Pancreas (tissue), 10 donors: ENCODE data around the gene PCDHGA5. TPM values are rescaled to one million over a fixed set of nuclear protein-coding genes. Genes with fewer than 3 reads are reported as not detected.
A peak's percentile ranks its signal among the peaks of the same experiment; 100 is the strongest.
"Not testable (repeated sequence)": the region's sequence is repeated elsewhere in the genome, so short reads cannot be mapped to it uniquely, and the experiment has no call there.

ENCODE experiments used
- ATAC-seq, 4 donors: fragments of 200-7000 bp; cut with Tn5 transposase; one replicate each; pipeline versions ENCODE4 v1.8.0 to v1.9.1; 2020; ENCODE audit warnings: mild to moderate bottlenecking in 4 of 4, moderate library complexity in 4 of 4
- DNase-seq, 6 donors: peaks; one replicate each; pipeline ENCODE4 v3.0.0-alpha.2; 2020
- FAIRE-seq: peaks from 2 replicates; lab custom pipeline; 2012; peaks lifted over from hg19 to GRCh38; lab: Jason Lieb, UNC
- H3K27ac ChIP-seq, 4 donors: fragments of 200-600 bp; sonication (generic); 1 replicate in 3 of 4; 2 replicates in 1 of 4; pipeline versions ENCODE4 v1.5.0 to v1.8.0; 2020
- H3K27me3 ChIP-seq, 4 donors: fragments of 200-600 bp; one replicate each; pipeline ENCODE4 v1.8.0; 2021
- H3K36me3 ChIP-seq, 3 donors: fragments of 200-600 bp; sonication (generic) in 1 of 3; one replicate each; pipeline versions ENCODE4 v1.5.0 to v1.8.0; 2020 to 2021
- H3K4me1 ChIP-seq, 3 donors: fragments of 200-600 bp; one replicate each; pipeline ENCODE4 v1.8.0; 2021
- H3K4me3 ChIP-seq, 4 donors: fragments of 200-600 bp; sonication (generic) in 2 of 4; one replicate each; pipeline versions ENCODE4 v1.5.0 to v1.8.0; 2020 to 2021
- H3K9me3 ChIP-seq, 4 donors: fragments of 200-600 bp; one replicate each; pipeline ENCODE4 v1.8.0; 2021
- WGBS, 2 donors: extraction: QIAGEN DNeasy Blood & Tissue Kit; methylation state at CpG; one replicate each; pipeline ENCODE4 v1.1.7; 2013; 5-methylcytosine and 5-hydroxymethylcytosine counted together
- intact Hi-C, 3 donors: fragments of 100-400 bp; cut with DNase I; formaldehyde crosslinking; loops; one replicate each; pipeline versions ENCODE4 v1.11.1 to v1.14.2; 2022
- polyA plus RNA-seq, 2 donors: library from polyadenylated mRNA; stranded (reverse); fragments of 200-250 nt; gene quantifications; one replicate each; pipeline ENCODE4 v1.2.3, GENCODE V29; 2013
- total RNA-seq, 6 donors: library from RNA; stranded (reverse); fragmentation: NEBNext Ultra II Directional in 4 of 6; extraction: Animal tissue kit (Norgen Biotek cat#: 25700) in 4 of 6; gene quantifications; one replicate each; pipeline versions ENCODE4 v1.2.1 to v1.2.4, GENCODE V29; 2021 to 2023
- TF ChIP-seq, protein P1 (sequence below), 4 donors: fragments of 200-600 bp; sonication (generic) in 3 of 4; IDR thresholded peaks; one replicate each; pipeline versions ENCODE4 v1.5.0 to v1.8.0; 2021; ENCODE audit warnings: antibody characterized with exemption in 4 of 4
- donor health status: healthy with polysubstance abuse.
- donor health status: DM: no; HTN: no; CAD: no; lungs with moderate emphysema.
- donor health status: DM: no; HTN: no; CAD: no.
- donor health status: control.
- donor health status: control.
- donor health status: Bipolar disorder and iron deficiency.
- donor health status: DM: yes; HTN: yes; CAD: no.
- donor health status: DM: no; HTN: no; CAD: no.
- donor health status: DM: no; HTN: no; CAD: no.
- donor health status: DM: yes; HTN: yes; CAD: no.

Gene PCDHGA5
- total and polyA plus RNA-seq, 8 donors = 0.40 to 2.1 (median 1.5) TPM

DNA sequence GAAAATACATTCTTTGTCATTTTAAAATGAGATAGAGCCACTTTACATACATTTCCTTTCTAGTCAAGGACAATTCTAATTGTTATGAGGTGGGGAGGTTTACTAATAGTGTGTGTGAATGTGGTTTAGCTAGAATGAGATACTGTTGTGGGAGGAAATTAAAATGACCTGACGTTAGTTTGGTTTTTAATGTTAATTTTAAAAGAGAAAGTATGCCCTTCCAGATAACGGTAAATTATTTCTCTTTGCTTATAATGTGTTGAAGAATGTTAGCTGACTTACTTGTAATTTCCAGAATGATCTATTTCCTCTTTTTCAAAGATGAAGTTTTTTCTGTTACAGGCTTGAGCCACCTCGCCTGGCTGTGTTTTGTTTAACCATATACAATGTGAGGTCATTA lies 41.7 kb upstream of the PCDHGA5 start:
- intact Hi-C loops = no loop called here
- FAIRE-seq (no peak), ATAC-seq (no peak), DNase-seq (no peak)
- no peaks in the 10 kb centered on the region for H3K27me3 ChIP-seq
- 90 to 95% methylated on average over 3 of the region's 3 CpGs for WGBS, 2 donors
- H3K9me3 ChIP-seq = peaks cover 0 to 22% (median 8%) of the 10 kb centered on the region in 4 donors
- TF ChIP-seq, protein P1, sequence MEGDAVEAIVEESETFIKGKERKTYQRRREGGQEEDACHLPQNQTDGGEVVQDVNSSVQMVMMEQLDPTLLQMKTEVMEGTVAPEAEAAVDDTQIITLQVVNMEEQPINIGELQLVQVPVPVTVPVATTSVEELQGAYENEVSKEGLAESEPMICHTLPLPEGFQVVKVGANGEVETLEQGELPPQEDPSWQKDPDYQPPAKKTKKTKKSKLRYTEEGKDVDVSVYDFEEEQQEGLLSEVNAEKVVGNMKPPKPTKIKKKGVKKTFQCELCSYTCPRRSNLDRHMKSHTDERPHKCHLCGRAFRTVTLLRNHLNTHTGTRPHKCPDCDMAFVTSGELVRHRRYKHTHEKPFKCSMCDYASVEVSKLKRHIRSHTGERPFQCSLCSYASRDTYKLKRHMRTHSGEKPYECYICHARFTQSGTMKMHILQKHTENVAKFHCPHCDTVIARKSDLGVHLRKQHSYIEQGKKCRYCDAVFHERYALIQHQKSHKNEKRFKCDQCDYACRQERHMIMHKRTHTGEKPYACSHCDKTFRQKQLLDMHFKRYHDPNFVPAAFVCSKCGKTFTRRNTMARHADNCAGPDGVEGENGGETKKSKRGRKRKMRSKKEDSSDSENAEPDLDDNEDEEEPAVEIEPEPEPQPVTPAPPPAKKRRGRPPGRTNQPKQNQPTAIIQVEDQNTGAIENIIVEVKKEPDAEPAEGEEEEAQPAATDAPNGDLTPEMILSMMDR (IDR thresholded peaks at IDR 0.05) = no peak
- H3K4me3 ChIP-seq = no peak overlapping the region
- no peaks in the 10 kb centered on the region for H3K4me1 ChIP-seq
- no peak overlapping the region for H3K27ac ChIP-seq
- H3K36me3 ChIP-seq = peaks cover 0 to 11% (median 0%) of the 10 kb centered on the region in 3 donors

DNA sequence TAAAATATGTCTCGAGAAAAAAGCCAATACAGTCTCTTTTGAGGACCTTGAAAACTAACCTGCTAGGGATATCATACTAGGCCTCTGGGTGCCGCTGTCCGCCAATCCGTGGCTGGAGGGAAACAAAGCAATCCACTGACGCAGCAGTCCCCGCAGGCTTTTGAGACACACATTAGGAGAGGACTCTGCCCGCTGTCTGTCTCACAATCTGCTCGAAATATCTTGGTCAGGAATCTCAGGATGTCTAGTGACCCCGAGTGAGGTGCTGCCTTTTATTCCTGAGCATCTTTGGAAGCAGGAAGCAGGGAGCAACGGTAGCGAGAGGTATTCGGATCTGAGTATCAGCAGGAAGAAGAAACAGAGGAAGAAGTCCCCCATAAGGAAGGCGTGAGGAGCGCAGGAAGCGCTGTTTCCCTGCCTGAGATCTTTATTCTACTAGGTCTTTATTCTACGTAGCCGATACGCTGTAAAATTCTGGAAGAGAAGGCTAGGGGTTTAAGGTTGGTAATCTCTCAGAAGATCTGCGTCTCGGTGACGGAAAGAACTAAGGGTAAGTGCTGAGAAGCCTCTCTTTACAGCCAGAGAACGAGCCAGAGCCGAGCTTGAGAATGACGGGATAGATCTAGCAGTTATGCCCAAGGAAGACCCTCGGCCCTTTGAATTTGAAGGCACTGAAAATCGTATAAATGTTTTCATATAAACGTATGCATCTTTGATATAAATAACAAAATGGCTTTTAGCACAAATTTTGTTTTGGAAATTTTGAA lies 37.7 kb upstream of the PCDHGA5 start:
- no peak for FAIRE-seq
- Histone ChIP-seq H3K4me3 (peak overlapping the region in 1 of 4 donors; percentile 26), H3K27me3 (peaks cover 0 to 3% (median 1%) of the 10 kb centered on the region in 4 donors), H3K36me3 (no peaks in the 10 kb centered on the region), H3K27ac (no peak overlapping the region), H3K9me3 (no peaks in the 10 kb centered on the region), H3K4me1 (no peaks in the 10 kb centered on the region)
- intact Hi-C loops = no loop called here
- TF ChIP-seq, protein P1 (IDR thresholded peaks at IDR 0.05) = peak in 1 of 4 donors; percentile 19
- ATAC-seq = peak in 3 of 4 donors; percentile 80 to 87 (median 82)
- 8 to 10% methylated on average over 27 of the region's 27 CpGs for WGBS, 2 donors
- DNase-seq = peak in 1 of 6 donors; percentile 25

DNA sequence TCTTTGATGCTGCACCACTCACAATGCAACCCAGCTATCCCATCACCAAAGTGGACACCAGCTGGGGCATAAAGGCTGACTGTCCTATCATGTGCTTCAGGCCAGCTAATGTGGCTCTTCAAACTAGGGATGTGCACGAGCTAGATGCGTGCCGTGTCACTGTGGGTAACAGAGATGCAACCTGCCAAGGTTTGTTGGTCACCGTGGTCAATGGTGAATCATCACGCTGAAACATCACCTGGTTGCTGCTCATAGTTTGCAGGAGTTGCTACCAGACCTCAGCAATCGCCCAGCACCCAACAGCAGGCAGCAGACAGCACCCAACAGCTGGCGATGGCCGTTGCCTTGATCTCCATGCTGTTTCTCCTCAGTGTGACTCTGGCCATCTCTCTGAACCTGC lies 35.7 kb upstream of the PCDHGA5 start:
- H3K4me1 ChIP-seq = no peaks in the 10 kb centered on the region
- H3K27me3 ChIP-seq = peaks cover 0 to 7% (median 1%) of the 10 kb centered on the region in 4 donors
- intact Hi-C loops = no loop called here
- H3K4me3 ChIP-seq = no peak overlapping the region
- FAIRE-seq (no peak), DNase-seq (no peak), ATAC-seq (no peak)
- TF ChIP-seq, protein P1 (IDR thresholded peaks at IDR 0.05) = no peak
- no peaks in the 10 kb centered on the region for H3K9me3 ChIP-seq
- no peaks in the 10 kb centered on the region for H3K36me3 ChIP-seq
- no peak overlapping the region for H3K27ac ChIP-seq
- WGBS, 2 donors = 73% methylated on average over 8 of the region's 8 CpGs

DNA sequence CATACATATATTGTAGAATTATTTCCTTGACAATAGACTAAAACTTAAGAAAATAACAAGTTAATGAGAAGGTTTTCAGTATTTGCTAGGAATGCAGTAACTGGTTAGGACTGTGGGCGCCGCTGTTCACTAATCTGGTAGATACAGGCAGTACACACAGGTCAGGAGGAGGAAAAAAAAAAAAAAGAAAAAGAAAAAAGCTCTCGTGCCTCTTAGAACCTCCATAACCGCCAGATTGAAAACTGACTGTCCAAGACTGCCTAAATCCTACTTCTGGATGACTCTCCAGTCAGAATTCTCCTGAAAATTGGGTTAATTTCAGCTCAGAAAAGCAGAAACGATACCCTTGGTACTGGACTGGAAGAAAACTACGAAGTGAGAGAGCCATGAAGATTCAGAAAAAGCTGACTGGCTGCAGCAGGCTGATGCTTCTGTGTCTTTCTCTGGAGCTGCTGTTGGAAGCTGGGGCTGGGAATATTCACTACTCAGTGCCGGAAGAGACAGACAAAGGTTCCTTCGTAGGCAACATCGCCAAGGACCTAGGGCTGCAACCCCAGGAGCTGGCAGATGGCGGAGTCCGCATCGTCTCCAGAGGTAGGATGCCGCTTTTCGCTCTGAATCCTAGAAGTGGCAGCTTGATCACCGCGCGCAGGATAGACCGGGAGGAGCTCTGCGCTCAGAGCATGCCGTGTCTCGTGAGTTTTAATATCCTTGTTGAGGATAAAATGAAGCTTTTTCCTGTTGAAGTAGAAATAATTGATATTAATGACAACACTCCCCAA lies 33.5 kb upstream of the PCDHGA5 start, which contains the start of gene PCDHGA1:
TSS of gene PCDHGA1 (plus strand) at position 216 of the 782 bp plus-strand sequence.
- no peak for DNase-seq
- no peak within 1 kb of the TSS for H3K27ac ChIP-seq
- peak; percentile 55 to 85 (median 69) for ATAC-seq
- TF ChIP-seq, protein P1 (IDR thresholded peaks at IDR 0.05) = peak in 1 of 4 donors; percentile 18
- intact Hi-C loops = no loop called here
- no peak for FAIRE-seq
- peaks cover 0 to 4% (median 0%) of the 10 kb centered on the region in 4 donors for H3K9me3 ChIP-seq
- no peaks in the 10 kb centered on the region for H3K4me1 ChIP-seq
- H3K36me3 ChIP-seq = no peaks in the 10 kb centered on the region
- 16 to 18% methylated on average over 21 of the region's 21 CpGs for WGBS, 2 donors
- peaks cover 0 to 22% (median 1%) of the 10 kb centered on the region in 4 donors for H3K27me3 ChIP-seq
- H3K4me3 ChIP-seq = peak within 1 kb of the TSS in 2 of 4 donors; percentile 11 to 17

DNA sequence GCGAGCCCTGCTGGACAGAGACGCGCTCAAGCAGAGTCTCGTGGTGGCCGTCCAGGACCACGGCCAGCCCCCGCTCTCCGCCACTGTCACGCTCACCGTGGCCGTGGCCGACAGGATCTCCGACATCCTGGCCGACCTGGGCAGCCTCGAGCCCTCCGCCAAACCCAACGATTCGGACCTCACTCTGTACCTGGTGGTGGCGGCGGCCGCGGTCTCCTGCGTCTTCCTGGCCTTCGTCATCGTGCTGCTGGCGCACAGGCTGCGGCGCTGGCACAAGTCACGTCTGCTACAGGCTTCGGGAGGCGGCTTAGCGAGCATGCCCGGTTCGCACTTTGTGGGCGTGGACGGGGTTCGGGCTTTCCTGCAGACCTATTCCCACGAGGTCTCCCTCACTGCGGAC lies 31.4 kb upstream of the PCDHGA5 start:
- peaks cover 0 to 10% (median 0%) of the 10 kb centered on the region in 4 donors for H3K9me3 ChIP-seq
- H3K4me1 ChIP-seq, H3K27ac ChIP-seq, FAIRE-seq, H3K36me3 ChIP-seq, DNase-seq, intact Hi-C loops, ATAC-seq, H3K4me3 ChIP-seq: not testable (repeated sequence)
- WGBS, 2 donors = 32 to 36% methylated on average over 31 to 39 of the region's 39 CpGs
- peaks cover 0 to 33% (median 3%) of the 10 kb centered on the region in 4 donors for H3K27me3 ChIP-seq
